ENCODE measurements around the gene TTC38.
"Not testable (repeated sequence)": the region's sequence is repeated elsewhere in the genome, so short reads cannot be mapped to it uniquely, and the experiment has no call there.

The TTC38 gene

GRCh38 chr22:46247443-46247975, 20.3 kb upstream of the TTC38 start:
- no peak for DNase-seq

- peak; percentile 89 for DNase-seq
These were observed 17.6 kb upstream of the TTC38 start, which contains the start of gene CDPF1 for GRCh38 chr22:46250035-46250782. Gene CDPF1 (minus strand): TSS chr22:46250293. CDS start chr22:46248284, 2,009 bp downstream.

GRCh38 chr22:46250783-46251125, 17.1 kb upstream of the TTC38 start:
- DNase-seq = no peak

GRCh38 chr22:46251266-46251665, 16.5 kb upstream of the TTC38 start:
- no peak for DNase-seq

GRCh38 chr22:46251816-46252380, 15.9 kb upstream of the TTC38 start:
- no peak for DNase-seq

- no peak for DNase-seq
These were observed 11.3 kb upstream of the TTC38 start for GRCh38 chr22:46256358-46256958.

GRCh38 chr22:46259374-46259773, 8.4 kb upstream of the TTC38 start:
- no peak for DNase-seq

GRCh38 chr22:46260038-46260437, 7.8 kb upstream of the TTC38 start:
- DNase-seq = no peak

GRCh38 chr22:46262449-46263215, 5.2 kb upstream of the TTC38 start:
- DNase-seq = peak; percentile 9

- DNase-seq = no peak
These were observed 4.6 kb upstream of the TTC38 start, which contains the start of gene PKDREJ for GRCh38 chr22:46263216-46263590. Gene PKDREJ (minus strand): TSS chr22:46263343. CDS start chr22:46263322, 21 bp downstream.

- not testable (repeated sequence) for DNase-seq
These were observed 3.3 kb upstream of the TTC38 start for GRCh38 chr22:46264520-46264919.

GRCh38 chr22:46265627-46266026, 2.2 kb upstream of the TTC38 start:
- DNase-seq = not testable (repeated sequence)

GRCh38 chr22:46269564-46269963, 1.8 kb downstream of the TTC38 start:
- DNase-seq = no peak

GRCh38 chr22:46272196-46272595, 4.4 kb downstream of the TTC38 start:
- DNase-seq = no peak

GRCh38 chr22:46272762-46273431, 5.1 kb downstream of the TTC38 start:
- no peak for DNase-seq

GRCh38 chr22:46273432-46274148, 5.8 kb downstream of the TTC38 start:
- no peak for DNase-seq

GRCh38 chr22:46274381-46274780, 6.6 kb downstream of the TTC38 start:
- DNase-seq = no peak

GRCh38 chr22:46275455-46276122, 7.8 kb downstream of the TTC38 start:
- no peak for DNase-seq

GRCh38 chr22:46276563-46276962, 8.8 kb downstream of the TTC38 start:
- DNase-seq = no peak

- no peak for DNase-seq
These were observed 11.1 kb downstream of the TTC38 start for GRCh38 chr22:46278656-46279645.

All from activated CD4-positive, alpha-beta T cell treated with anti-CD3 and anti-CD28 coated beads, Interleukin-2, amount 50 U/mL, for 1 hour (primary cell).